Measurements from ENCODE around the gene BRI3BP.

GRCh38 chr12:124954771-124955170 lies 38.7 kb upstream of the BRI3BP start:
- TF ChIP-seq, protein P1, sequence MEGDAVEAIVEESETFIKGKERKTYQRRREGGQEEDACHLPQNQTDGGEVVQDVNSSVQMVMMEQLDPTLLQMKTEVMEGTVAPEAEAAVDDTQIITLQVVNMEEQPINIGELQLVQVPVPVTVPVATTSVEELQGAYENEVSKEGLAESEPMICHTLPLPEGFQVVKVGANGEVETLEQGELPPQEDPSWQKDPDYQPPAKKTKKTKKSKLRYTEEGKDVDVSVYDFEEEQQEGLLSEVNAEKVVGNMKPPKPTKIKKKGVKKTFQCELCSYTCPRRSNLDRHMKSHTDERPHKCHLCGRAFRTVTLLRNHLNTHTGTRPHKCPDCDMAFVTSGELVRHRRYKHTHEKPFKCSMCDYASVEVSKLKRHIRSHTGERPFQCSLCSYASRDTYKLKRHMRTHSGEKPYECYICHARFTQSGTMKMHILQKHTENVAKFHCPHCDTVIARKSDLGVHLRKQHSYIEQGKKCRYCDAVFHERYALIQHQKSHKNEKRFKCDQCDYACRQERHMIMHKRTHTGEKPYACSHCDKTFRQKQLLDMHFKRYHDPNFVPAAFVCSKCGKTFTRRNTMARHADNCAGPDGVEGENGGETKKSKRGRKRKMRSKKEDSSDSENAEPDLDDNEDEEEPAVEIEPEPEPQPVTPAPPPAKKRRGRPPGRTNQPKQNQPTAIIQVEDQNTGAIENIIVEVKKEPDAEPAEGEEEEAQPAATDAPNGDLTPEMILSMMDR (IDR thresholded peaks at IDR 0.05; ENCODE audit: insufficient read depth, low read length), result no peak
- TF ChIP-seq POLR2AphosphoS5 (IDR thresholded peaks at IDR 0.05; ENCODE audit: low read depth) (no peak), GABPA (IDR thresholded peaks at IDR 0.05; ENCODE audit: low read depth) (no peak), SPI1 (IDR thresholded peaks at IDR 0.05; ENCODE audit: borderline replicate concordance, low read depth) (no peak), REST (IDR thresholded peaks at IDR 0.05; ENCODE audit: insufficient replicate concordance, low read depth) (no peak)

All from HL-60 (cell line).